ENCODE measurements around the gene TTC28.
"Not testable (repeated sequence)": the region's sequence is repeated elsewhere in the genome, so short reads cannot be mapped to it uniquely, and the experiment has no call there.

Gene TTC28

GRCh38 chr22:28229566-28230485 is 449.8 kb downstream of the TTC28 start:
- DNase-seq (ENCODE audit: low read depth): peak; percentile 60

- DNase-seq (ENCODE audit: low read depth): no peak
These were observed 455.8 kb downstream of the TTC28 start for GRCh38 chr22:28223826-28224225.

DNA sequence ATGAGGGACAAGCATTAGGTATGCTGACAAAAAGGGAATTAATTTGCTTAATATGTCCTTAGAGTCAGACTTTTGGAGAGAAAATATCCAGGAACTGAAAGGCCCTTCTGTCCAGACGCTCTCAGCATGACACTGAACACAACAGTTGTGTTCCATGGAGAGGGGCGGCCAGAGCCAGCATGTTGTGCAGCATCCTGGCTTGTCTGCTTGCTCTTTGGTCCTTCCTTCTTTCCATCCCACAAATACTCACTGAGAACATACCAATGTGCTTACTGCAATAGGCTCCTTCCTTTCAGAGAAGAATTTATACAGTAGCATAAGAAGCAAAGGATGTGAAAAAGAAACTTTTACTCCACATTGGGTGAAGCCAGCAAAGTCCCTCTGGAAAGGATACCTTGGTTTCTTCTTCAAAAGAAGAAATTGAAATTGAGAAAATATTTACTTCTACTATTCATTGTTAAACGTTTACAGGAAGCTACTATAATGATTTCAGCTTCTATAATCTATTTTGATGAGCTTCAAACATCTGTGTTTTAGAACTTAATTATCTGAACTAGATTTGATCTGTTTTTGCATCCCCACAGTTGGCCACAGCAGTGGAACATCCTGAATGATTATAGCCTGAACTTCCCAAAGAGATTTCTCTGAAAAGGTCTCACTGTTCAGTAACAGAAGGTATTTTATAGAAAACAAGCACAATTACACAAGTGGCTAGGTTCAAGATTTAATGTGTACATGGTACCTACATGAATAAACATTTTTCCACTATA is 456.5 kb downstream of the TTC28 start:
- DNase-seq (ENCODE audit: low read depth): no peak

DNA sequence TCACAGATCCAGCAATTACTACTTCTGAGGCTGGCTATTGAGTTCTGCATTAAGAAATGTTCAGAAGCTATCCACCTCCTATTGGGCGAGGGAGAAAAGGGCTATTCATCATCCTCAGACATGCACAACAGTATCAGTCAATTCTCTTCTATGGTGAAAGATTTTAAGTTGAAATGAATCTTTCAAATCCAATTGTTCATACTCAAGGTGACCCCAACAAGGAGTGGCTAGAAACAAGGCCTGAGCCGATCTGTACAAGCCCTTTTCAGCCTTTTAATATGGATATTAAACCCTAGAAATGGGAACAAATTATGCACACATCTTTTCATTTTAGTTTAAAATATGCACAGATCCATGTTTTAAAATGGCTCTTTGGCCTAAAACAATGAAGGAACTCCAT is 457.1 kb downstream of the TTC28 start:
- no peak for DNase-seq (ENCODE audit: low read depth)

- DNase-seq (ENCODE audit: low read depth): no peak
These were observed 457.6 kb downstream of the TTC28 start for GRCh38 chr22:28222052-28222451.

- no peak for DNase-seq (ENCODE audit: low read depth)
These were observed 458.8 kb downstream of the TTC28 start for GRCh38 chr22:28220626-28221363.

DNA sequence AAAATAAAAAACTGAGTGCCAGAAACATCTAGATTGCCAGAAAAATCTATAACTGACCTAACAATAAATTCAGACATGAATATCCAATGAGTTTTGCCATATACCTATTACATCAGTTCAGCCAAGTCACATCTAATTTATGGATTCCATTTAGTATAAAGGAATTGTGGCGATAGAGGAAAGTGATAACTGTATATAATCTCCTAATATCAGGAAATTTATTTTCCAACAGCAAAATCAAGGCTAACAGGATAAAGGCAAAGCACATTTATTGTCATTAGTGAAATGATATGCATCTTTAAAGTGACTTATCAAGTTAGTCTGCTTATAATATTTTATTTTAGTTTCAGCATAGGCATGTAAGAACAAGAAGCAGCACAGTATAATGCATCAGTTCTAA is 462.4 kb downstream of the TTC28 start:
- DNase-seq (ENCODE audit: low read depth): no peak

DNA sequence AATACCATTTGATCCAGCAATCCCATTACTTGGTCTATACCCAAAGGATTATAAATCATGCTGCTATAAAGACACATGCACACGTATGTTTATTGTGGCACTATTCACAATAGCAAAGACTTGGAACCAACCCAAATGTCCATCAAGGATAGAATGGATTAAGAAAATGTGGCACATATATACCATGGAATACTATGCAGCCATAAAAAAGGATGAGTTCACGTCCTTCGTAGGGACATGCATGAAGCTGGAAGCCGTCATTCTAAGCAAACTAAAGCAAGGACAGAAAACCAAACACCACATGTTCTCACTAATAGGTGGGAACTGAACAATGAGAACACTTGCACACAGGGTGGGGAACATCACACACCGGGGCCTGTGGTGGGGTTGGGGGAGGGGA is 464.9 kb downstream of the TTC28 start:
- not testable (repeated sequence) for DNase-seq (ENCODE audit: low read depth)

GRCh38 chr22:28209457-28209856 is 470.2 kb downstream of the TTC28 start:
- DNase-seq (ENCODE audit: low read depth): not testable (repeated sequence)

DNA sequence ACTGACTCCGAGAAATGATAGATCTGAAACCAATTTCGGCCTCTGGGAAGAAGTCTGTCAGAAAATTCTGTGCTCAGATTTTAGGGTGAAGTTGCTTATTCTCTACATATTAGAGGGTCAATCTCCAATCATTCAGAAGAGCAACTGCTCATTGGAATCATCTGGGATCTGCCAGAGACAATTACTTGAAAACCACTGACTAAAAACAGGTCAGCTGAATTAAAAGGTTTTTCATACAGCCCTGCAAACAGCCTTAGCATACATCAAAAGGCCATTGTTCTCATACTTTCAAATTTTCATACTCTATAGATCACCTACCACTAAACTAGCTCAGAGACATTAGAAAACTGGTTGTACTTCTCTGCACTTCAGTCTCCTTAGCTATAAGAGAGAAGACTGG is 470.9 kb downstream of the TTC28 start:
- DNase-seq (ENCODE audit: low read depth): no peak

GRCh38 chr22:28208036-28208435 is 471.6 kb downstream of the TTC28 start:
- no peak for DNase-seq (ENCODE audit: low read depth)

DNA sequence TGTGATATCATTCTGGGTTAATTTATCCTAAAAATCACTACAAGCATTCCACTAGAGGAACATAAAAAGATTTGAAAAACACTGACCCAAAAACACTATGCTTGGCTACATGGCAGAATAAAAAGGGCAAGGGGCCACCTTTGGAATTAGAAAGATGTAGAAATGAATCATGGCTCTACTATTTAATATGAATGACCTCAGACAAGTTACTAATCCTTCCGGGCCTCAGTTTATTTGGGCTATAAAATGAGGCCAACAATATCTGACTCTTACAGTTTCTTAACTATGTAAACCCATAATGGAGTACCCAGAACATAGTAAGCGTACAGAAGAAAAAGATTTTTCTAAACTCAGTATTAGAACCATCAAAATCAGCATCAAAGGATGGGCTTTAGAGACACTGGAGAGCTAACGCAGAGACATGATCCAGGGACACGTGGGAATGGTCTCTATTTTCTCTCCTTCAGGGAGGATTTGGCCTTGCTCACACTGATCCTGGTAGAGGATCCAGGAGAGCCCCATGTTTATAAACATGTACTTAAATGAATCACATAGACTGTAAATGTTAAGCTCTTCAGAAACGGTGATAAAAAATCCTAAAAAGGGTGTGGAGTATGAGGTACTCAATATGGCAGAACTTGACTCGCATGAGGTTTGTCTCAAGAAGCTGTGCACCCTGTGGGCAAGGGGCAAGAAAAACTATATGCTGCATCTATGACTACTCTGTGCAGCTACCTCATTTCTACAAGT is 472.2 kb downstream of the TTC28 start:
- no peak for DNase-seq (ENCODE audit: low read depth)

- no peak for DNase-seq (ENCODE audit: low read depth)
These were observed 473.7 kb downstream of the TTC28 start for GRCh38 chr22:28205926-28206325.

- DNase-seq (ENCODE audit: low read depth): no peak
These were observed 475.3 kb downstream of the TTC28 start for GRCh38 chr22:28204382-28204781.

- no peak for DNase-seq (ENCODE audit: low read depth)
These were observed 476.4 kb downstream of the TTC28 start for GRCh38 chr22:28203286-28203685.

DNA sequence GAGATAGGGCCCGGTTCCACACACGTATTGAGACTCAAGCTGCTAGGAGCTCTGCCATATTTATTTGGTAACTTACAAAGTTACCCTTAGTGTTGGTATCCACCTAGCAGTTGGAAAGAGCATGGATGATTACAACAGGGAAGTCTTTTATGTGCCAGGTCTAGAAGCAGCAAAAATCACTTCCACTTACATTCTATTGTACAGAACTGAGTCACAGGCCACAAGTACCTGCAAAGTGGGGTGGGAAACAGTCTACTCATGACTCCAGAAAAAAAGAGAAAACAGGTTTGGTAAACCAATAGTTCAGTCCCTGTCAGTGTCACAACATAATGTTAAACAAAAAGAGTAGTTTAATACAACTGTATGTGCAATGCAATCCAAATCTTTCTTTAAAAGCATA is 480.9 kb downstream of the TTC28 start:
- no peak for DNase-seq (ENCODE audit: low read depth)

DNA sequence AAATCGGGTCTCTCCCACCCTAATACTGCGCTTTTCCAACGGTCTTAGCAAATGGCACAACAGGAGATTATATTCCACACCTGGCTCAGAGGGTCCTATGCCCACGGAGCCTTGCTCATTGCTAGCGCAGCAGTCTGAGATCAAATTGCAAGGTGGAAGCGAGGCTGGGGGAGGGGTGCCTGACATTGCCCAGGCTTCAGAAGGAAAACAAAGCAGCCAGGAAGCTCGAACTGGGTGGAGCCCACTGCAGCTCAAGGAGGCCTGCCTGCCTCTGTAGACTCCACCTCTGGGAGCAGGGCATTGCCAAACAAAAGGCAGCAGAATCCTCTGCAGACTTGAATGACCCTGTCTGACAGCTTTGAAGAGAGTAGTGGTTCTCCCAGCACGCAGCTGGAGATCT is 488.1 kb downstream of the TTC28 start:
- DNase-seq (ENCODE audit: low read depth): not testable (repeated sequence)

GRCh38 chr22:28188178-28188879 is 491.3 kb downstream of the TTC28 start:
- no peak for DNase-seq (ENCODE audit: low read depth)

GRCh38 chr22:28187612-28188011 is 492.0 kb downstream of the TTC28 start:
- no peak for DNase-seq (ENCODE audit: low read depth)

DNA sequence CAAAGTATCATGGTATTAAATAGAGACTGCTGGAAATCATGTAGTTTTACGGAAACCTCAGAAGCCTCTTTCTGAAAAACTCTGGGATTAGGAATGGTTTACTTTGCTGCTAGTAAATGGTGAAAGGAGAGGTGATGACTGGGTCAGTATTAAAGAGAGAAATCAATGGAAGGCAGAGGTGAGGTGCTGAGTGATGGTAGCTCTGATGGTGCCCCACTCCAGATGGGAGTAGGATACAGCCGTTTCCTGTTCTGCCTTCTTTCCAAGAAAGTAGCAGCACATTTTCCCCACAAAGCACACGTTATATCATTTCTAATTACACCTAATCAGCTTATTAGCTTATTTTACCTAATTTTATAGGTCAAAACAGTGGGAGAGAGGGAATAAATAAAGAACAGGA is 493.0 kb downstream of the TTC28 start:
- DNase-seq (ENCODE audit: low read depth): no peak

- DNase-seq (ENCODE audit: low read depth): no peak
These were observed 494.5 kb downstream of the TTC28 start for GRCh38 chr22:28185130-28185529.
